ENCODE measurements around the gene AUTS2.

GRCh38 chr7:70588191-70588921 is 990.1 kb downstream of the AUTS2 start:
- TF ChIP-seq CTCF (IDR thresholded peaks at IDR 0.05) (no peak), POLR2AphosphoS5 (IDR thresholded peaks at IDR 0.05) (no peak)

Measured in breast epithelium (tissue), 3 donors.